ENCODE measurements around the gene DLG1. TPM values are rescaled to one million over a fixed set of nuclear protein-coding genes. Genes with fewer than 3 reads are reported as not detected.
"Not testable (repeated sequence)": the region's sequence is repeated elsewhere in the genome, so short reads cannot be mapped to it uniquely, and the experiment has no call there.

Gene DLG1
- polyA plus RNA-seq, 2 donors = 39.4 to 40.7 TPM

DNA sequence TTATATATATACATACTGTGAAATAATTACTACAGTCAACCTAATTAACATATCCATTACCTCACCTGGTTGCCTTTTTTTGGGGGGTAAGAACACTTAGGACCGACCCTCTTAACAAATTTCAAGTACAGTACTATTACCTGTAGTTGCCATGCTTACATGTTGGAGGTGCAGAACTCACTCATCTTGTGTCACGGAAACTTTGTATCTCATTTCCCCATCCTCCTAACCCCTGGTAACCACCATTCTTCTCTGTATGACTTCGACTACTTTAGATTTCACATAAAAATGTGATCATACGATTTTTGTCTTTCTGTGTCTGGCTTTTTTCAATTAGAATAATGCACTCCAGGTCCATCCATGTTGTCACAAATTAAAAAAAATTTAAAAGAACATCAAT is 213.3 kb downstream of the DLG1 start:
- no peak overlapping the region for H3K27ac ChIP-seq (ENCODE audit: low read depth in 2 of 2, low read length in 1 of 2)
- WGBS, 2 donors = 94 to 95% methylated on average over 4 of the region's 4 CpGs
- H3K9me3 ChIP-seq (ENCODE audit: control insufficient read depth in 2 of 2, insufficient read depth in 1 of 2, low read depth in 1 of 2, low read length in 1 of 2) = no peaks in the 10 kb centered on the region
- H3K4me3 ChIP-seq (ENCODE audit: low read depth in 1 of 2, low read length in 2 of 2) = no peak overlapping the region
- H3K27me3 ChIP-seq (ENCODE audit: control insufficient read depth in 1 of 2, insufficient read depth in 2 of 2, low read length in 2 of 2) = no peaks in the 10 kb centered on the region
- no peaks in the 10 kb centered on the region for H3K4me1 ChIP-seq (ENCODE audit: control insufficient read depth in 2 of 2, insufficient read depth in 2 of 2, low read length in 1 of 2)
- H3K36me3 ChIP-seq (ENCODE audit: control insufficient read depth in 2 of 2, insufficient read depth in 2 of 2, low read length in 1 of 2) = peaks cover 0 to 2% of the 10 kb centered on the region in 2 donors

DNA sequence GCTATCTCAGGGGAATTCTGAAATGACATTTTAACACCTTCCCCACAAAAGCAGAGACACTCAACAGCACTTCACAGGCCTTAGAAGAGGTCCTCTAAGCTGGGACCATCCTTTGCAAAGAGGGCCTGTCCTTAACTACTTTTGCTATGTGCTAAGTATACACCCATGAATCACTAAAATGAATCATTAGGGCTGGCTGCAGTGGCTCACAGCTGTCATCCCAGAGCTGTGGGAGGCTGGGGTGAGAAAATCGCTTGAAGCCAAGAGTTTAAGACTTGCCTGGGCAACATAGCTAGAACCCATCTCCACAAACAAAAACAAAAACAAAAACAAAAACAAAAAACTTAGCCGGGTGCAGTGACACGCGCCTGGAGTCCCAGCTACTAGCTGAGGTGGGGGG is 214.9 kb downstream of the DLG1 start:
- 89 to 94% methylated on average over 4 of the region's 4 CpGs for WGBS, 2 donors
- Histone ChIP-seq H3K36me3 (ENCODE audit: control insufficient read depth in 2 of 2, insufficient read depth in 2 of 2, low read length in 1 of 2) (peaks cover 0 to 2% of the 10 kb centered on the region in 2 donors), H3K27ac (ENCODE audit: low read depth in 2 of 2, low read length in 1 of 2) (no peak overlapping the region), H3K27me3 (ENCODE audit: control insufficient read depth in 1 of 2, insufficient read depth in 2 of 2, low read length in 2 of 2) (no peaks in the 10 kb centered on the region), H3K4me1 (ENCODE audit: control insufficient read depth in 2 of 2, insufficient read depth in 2 of 2, low read length in 1 of 2) (no peaks in the 10 kb centered on the region), H3K9me3 (ENCODE audit: control insufficient read depth in 2 of 2, insufficient read depth in 1 of 2, low read depth in 1 of 2, low read length in 1 of 2) (no peaks in the 10 kb centered on the region), H3K4me3 (ENCODE audit: low read depth in 1 of 2, low read length in 2 of 2) (no peak overlapping the region)

- Histone ChIP-seq H3K36me3 (ENCODE audit: control insufficient read depth in 2 of 2, insufficient read depth in 2 of 2, low read length in 1 of 2) (peaks cover 0 to 2% of the 10 kb centered on the region in 2 donors), H3K27ac (ENCODE audit: low read depth in 2 of 2, low read length in 1 of 2) (no peak overlapping the region), H3K4me1 (ENCODE audit: control insufficient read depth in 2 of 2, insufficient read depth in 2 of 2, low read length in 1 of 2) (no peaks in the 10 kb centered on the region), H3K9me3 (ENCODE audit: control insufficient read depth in 2 of 2, insufficient read depth in 1 of 2, low read depth in 1 of 2, low read length in 1 of 2) (no peaks in the 10 kb centered on the region), H3K27me3 (ENCODE audit: control insufficient read depth in 1 of 2, insufficient read depth in 2 of 2, low read length in 2 of 2) (no peaks in the 10 kb centered on the region), H3K4me3 (ENCODE audit: low read depth in 1 of 2, low read length in 2 of 2) (no peak overlapping the region)
- WGBS, 2 donors = 76 to 77% methylated on average over 2 of the region's 2 CpGs
These were observed 215.5 kb downstream of the DLG1 start for GRCh38 chr3:197082871-197083270.

DNA sequence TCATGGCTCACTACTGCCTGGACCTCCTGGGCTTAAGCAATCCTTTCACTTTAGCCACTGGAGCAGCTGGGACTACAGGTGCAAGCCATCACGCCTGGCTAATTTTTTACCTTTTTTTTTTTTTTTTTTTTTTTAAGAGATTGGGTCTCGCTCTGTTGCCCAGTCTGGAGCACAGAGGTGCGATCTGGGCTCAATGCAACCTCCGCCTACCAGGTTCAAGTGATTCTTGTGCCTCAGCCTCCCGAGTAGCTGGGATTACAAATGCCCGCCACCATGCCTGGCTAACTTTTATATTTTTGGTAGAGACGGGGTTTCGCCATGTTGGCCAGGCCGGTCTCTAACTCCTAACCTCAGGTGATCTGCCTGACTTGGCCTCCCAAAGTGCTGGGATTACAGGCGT is 218.1 kb downstream of the DLG1 start:
- Histone ChIP-seq H3K27ac (ENCODE audit: low read depth in 2 of 2, low read length in 1 of 2) (no peak overlapping the region), H3K36me3 (ENCODE audit: control insufficient read depth in 2 of 2, insufficient read depth in 2 of 2, low read length in 1 of 2) (peaks cover 0 to 5% of the 10 kb centered on the region in 2 donors), H3K27me3 (ENCODE audit: control insufficient read depth in 1 of 2, insufficient read depth in 2 of 2, low read length in 2 of 2) (no peaks in the 10 kb centered on the region), H3K4me3 (ENCODE audit: low read depth in 1 of 2, low read length in 2 of 2) (no peak overlapping the region), H3K4me1 (ENCODE audit: control insufficient read depth in 2 of 2, insufficient read depth in 2 of 2, low read length in 1 of 2) (no peaks in the 10 kb centered on the region), H3K9me3 (ENCODE audit: control insufficient read depth in 2 of 2, insufficient read depth in 1 of 2, low read depth in 1 of 2, low read length in 1 of 2) (no peaks in the 10 kb centered on the region)
- 99 to 100% methylated on average over 10 of the region's 10 CpGs for WGBS, 2 donors

DNA sequence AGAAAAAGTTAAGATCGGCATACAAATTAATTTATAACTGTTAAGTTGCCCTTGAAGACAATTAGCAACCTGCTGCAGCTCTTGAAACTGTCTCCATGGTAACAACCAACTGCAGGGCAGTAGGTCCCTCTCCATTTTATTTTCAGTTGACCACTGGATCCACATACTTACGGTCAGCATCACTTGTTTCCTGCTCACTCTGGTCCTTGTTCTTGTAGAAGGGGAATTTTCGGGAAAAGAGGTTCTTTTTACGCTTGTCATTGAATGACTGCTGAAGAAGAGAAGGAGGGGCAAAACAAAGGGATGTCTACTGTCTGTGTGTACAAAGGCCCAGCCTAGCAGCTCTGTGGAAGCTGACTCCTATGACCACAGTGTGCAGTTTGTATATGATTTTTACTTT is 222.0 kb downstream of the DLG1 start:
- no peak overlapping the region for H3K4me3 ChIP-seq (ENCODE audit: low read depth in 1 of 2, low read length in 2 of 2)
- no peak overlapping the region for H3K27ac ChIP-seq (ENCODE audit: low read depth in 2 of 2, low read length in 1 of 2)
- no peaks in the 10 kb centered on the region for H3K27me3 ChIP-seq (ENCODE audit: control insufficient read depth in 1 of 2, insufficient read depth in 2 of 2, low read length in 2 of 2)
- WGBS, 2 donors = 93 to 96% methylated on average over 4 of the region's 4 CpGs
- peaks cover 0 to 5% of the 10 kb centered on the region in 2 donors for H3K36me3 ChIP-seq (ENCODE audit: control insufficient read depth in 2 of 2, insufficient read depth in 2 of 2, low read length in 1 of 2)
- H3K9me3 ChIP-seq (ENCODE audit: control insufficient read depth in 2 of 2, insufficient read depth in 1 of 2, low read depth in 1 of 2, low read length in 1 of 2) = no peaks in the 10 kb centered on the region
- H3K4me1 ChIP-seq (ENCODE audit: control insufficient read depth in 2 of 2, insufficient read depth in 2 of 2, low read length in 1 of 2) = no peaks in the 10 kb centered on the region

GRCh38 chr3:197068077-197068476 is 230.3 kb downstream of the DLG1 start:
- H3K4me1 ChIP-seq (ENCODE audit: control insufficient read depth in 2 of 2, insufficient read depth in 2 of 2, low read length in 1 of 2) = no peaks in the 10 kb centered on the region
- no peaks in the 10 kb centered on the region for H3K27me3 ChIP-seq (ENCODE audit: control insufficient read depth in 1 of 2, insufficient read depth in 2 of 2, low read length in 2 of 2)
- peaks cover 0 to 2% of the 10 kb centered on the region in 2 donors for H3K36me3 ChIP-seq (ENCODE audit: control insufficient read depth in 2 of 2, insufficient read depth in 2 of 2, low read length in 1 of 2)
- H3K9me3 ChIP-seq (ENCODE audit: control insufficient read depth in 2 of 2, insufficient read depth in 1 of 2, low read depth in 1 of 2, low read length in 1 of 2) = no peaks in the 10 kb centered on the region
- H3K27ac ChIP-seq (ENCODE audit: low read depth in 2 of 2, low read length in 1 of 2) = no peak overlapping the region
- no peak overlapping the region for H3K4me3 ChIP-seq (ENCODE audit: low read depth in 1 of 2, low read length in 2 of 2)
- 87 to 91% methylated on average over 1 of the region's 1 CpG for WGBS, 2 donors

DNA sequence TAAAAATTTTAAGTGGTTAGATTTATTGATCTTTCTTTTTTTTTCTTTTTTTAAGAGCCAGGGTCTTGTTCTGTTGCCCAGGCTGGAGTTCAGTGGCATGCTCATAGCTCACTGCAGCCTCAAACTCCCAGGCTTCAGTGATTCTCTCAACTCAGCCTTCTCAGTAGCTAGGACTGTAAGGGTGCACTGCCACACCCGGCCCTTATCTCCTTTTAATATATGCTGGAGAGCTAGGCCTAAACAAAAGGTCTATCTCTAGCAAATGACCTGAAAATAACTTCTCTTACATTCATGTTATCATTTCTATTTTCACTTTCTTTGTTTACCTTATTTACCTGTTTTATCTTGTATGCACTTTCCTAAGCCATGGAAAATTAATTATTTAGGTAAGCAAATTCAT is 233.6 kb downstream of the DLG1 start:
- Histone ChIP-seq H3K4me1 (ENCODE audit: control insufficient read depth in 2 of 2, insufficient read depth in 2 of 2, low read length in 1 of 2) (no peaks in the 10 kb centered on the region), H3K4me3 (ENCODE audit: low read depth in 1 of 2, low read length in 2 of 2) (no peak overlapping the region), H3K27ac (ENCODE audit: low read depth in 2 of 2, low read length in 1 of 2) (no peak overlapping the region), H3K27me3 (ENCODE audit: control insufficient read depth in 1 of 2, insufficient read depth in 2 of 2, low read length in 2 of 2) (no peaks in the 10 kb centered on the region), H3K36me3 (ENCODE audit: control insufficient read depth in 2 of 2, insufficient read depth in 2 of 2, low read length in 1 of 2) (peaks cover 0 to 4% of the 10 kb centered on the region in 2 donors), H3K9me3 (ENCODE audit: control insufficient read depth in 2 of 2, insufficient read depth in 1 of 2, low read depth in 1 of 2, low read length in 1 of 2) (no peaks in the 10 kb centered on the region)
- WGBS, 2 donors = 94 to 95% methylated on average over 1 of the region's 1 CpG

GRCh38 chr3:197062446-197062845 is 236.0 kb downstream of the DLG1 start:
- no peak overlapping the region for H3K4me3 ChIP-seq (ENCODE audit: low read depth in 1 of 2, low read length in 2 of 2)
- no peaks in the 10 kb centered on the region for H3K4me1 ChIP-seq (ENCODE audit: control insufficient read depth in 2 of 2, insufficient read depth in 2 of 2, low read length in 1 of 2)
- peaks cover 0 to 4% of the 10 kb centered on the region in 2 donors for H3K36me3 ChIP-seq (ENCODE audit: control insufficient read depth in 2 of 2, insufficient read depth in 2 of 2, low read length in 1 of 2)
- WGBS, 2 donors = 82 to 89% methylated on average over 4 of the region's 4 CpGs
- no peaks in the 10 kb centered on the region for H3K9me3 ChIP-seq (ENCODE audit: control insufficient read depth in 2 of 2, insufficient read depth in 1 of 2, low read depth in 1 of 2, low read length in 1 of 2)
- no peaks in the 10 kb centered on the region for H3K27me3 ChIP-seq (ENCODE audit: control insufficient read depth in 1 of 2, insufficient read depth in 2 of 2, low read length in 2 of 2)
- H3K27ac ChIP-seq (ENCODE audit: low read depth in 2 of 2, low read length in 1 of 2) = no peak overlapping the region

DNA sequence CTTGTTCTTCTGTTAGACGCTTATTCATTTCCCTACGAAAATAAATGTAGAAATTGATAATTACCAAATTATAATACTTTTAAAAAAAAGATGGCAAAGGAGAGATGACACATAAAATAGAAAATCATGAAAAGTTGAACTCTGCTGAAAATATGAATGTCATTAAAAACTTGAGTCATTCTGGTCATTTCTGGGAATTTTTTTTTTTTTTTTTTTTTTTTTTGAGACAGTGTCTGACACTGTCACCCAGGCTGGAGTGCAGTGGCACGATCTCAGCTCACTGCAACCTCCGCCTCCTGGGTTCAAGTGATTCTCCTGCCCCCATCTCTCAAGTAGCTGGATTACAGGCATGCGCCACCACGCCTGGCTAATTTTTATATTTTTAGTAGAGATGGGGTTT is 246.8 kb downstream of the DLG1 start:
- not testable (repeated sequence) for H3K36me3 ChIP-seq (ENCODE audit: control insufficient read depth in 2 of 2, insufficient read depth in 2 of 2, low read length in 1 of 2); H3K4me1 ChIP-seq (ENCODE audit: control insufficient read depth in 2 of 2, insufficient read depth in 2 of 2, low read length in 1 of 2)

DNA sequence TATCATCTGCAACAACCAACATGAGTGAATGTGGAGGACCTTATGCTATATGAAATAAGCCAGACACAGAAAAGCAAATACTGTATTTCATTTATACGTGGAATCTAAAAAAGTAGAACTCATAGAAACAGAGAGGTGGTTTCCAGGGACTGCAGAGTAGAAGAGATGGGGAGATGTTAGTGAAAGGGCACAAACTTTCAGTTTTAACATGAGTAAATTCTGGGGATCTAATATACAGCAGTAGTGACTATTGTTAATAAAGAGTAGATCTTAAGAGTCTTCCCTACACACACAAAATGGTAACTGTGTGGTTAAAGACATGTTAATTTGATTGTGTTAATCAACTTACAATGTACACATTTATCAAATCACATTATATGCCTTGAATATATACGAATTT is 247.9 kb downstream of the DLG1 start:
- Histone ChIP-seq H3K27me3 (ENCODE audit: control insufficient read depth in 1 of 2, insufficient read depth in 2 of 2, low read length in 2 of 2) (no peaks in the 10 kb centered on the region), H3K4me1 (ENCODE audit: control insufficient read depth in 2 of 2, insufficient read depth in 2 of 2, low read length in 1 of 2) (no peaks in the 10 kb centered on the region), H3K36me3 (ENCODE audit: control insufficient read depth in 2 of 2, insufficient read depth in 2 of 2, low read length in 1 of 2) (peaks cover 0 to under 1% of the 10 kb centered on the region in 2 donors), H3K27ac (ENCODE audit: low read depth in 2 of 2, low read length in 1 of 2) (no peak overlapping the region), H3K9me3 (ENCODE audit: control insufficient read depth in 2 of 2, insufficient read depth in 1 of 2, low read depth in 1 of 2, low read length in 1 of 2) (no peaks in the 10 kb centered on the region), H3K4me3 (ENCODE audit: low read depth in 1 of 2, low read length in 2 of 2) (no peak overlapping the region)
- WGBS, 2 donors = 80 to 83% methylated on average over 2 of the region's 2 CpGs

More for the DNA sequence above, 246.8 kb downstream of the DLG1 start:
- 89 to 92% methylated on average over 6 of the region's 6 CpGs for WGBS, 2 donors
- H3K4me3 ChIP-seq (ENCODE audit: low read depth in 1 of 2, low read length in 2 of 2); H3K27ac ChIP-seq (ENCODE audit: low read depth in 2 of 2, low read length in 1 of 2); H3K9me3 ChIP-seq (ENCODE audit: control insufficient read depth in 2 of 2, insufficient read depth in 1 of 2, low read depth in 1 of 2, low read length in 1 of 2); H3K27me3 ChIP-seq (ENCODE audit: control insufficient read depth in 1 of 2, insufficient read depth in 2 of 2, low read length in 2 of 2): not testable (repeated sequence)
